ENCODE results near the gene PKD1L1.
"Not testable (repeated sequence)": the region's sequence is repeated elsewhere in the genome, so short reads cannot be mapped to it uniquely, and the experiment has no call there.

PKD1L1 gene

DNA sequence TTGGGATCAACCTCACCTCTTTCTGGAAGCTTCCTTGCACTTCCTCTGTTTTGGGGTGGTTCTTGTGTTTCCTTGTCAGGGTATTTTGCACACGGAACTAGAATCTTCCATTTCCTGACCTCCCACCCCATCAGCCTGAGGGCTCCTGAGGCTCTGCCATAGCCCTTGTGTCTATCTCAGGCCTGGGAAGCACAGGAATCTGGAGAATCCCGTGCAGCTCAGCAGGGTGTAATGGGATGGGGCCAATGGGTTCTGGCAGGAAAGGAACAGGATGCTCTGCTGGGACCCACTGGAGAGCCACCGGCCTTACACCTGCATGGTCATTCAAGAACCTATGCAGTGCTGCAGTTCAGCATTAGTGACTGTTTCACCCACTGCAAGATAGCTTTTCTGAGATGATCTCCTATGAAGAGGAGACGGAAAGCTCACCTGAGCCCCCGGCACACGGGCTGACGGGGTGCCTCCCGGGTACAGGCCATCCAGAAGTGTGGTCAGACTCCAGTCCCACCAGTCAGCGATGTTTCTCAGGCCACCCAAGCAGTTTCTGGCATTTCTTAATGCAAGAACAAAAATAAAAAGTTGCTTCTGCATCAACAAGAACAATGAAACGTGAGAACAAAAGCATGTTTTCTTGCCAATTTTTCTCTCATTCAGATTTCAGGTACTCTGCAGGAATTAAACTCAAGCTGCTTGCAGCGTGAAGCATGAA lies 133.2 kb downstream of the PKD1L1 start:
- no peak for DNase-seq

- no peak for DNase-seq
These were observed 134.5 kb downstream of the PKD1L1 start for GRCh38 chr7:47813620-47814260.

- no peak for DNase-seq
These were observed 135.7 kb downstream of the PKD1L1 start for GRCh38 chr7:47812429-47813136.

- no peak for DNase-seq
These were observed 136.5 kb downstream of the PKD1L1 start for GRCh38 chr7:47811632-47812380.

DNA sequence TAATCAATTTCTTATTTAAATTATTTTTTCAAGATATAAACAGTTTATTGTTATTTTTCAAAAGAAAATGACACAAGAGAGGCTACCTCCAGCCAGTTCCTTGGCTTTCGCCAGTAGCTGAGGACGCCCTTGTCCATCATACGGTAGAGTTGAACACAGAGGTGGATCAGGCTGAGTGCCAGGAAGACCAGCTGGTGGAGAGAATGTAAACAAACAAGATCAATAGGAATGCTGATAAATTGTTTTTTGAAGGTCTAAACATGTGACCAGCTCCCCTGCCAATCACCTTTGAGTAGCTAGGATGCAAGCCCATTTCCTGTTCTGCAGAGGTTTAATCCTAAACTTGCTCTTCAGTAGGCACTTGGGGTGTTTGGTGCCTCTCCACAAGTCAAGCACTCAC lies 138.9 kb downstream of the PKD1L1 start:
- no peak for DNase-seq

GRCh38 chr7:47808321-47808720 lies 139.9 kb downstream of the PKD1L1 start:
- no peak for DNase-seq

GRCh38 chr7:47807756-47808155 lies 140.5 kb downstream of the PKD1L1 start:
- DNase-seq, result no peak

DNA sequence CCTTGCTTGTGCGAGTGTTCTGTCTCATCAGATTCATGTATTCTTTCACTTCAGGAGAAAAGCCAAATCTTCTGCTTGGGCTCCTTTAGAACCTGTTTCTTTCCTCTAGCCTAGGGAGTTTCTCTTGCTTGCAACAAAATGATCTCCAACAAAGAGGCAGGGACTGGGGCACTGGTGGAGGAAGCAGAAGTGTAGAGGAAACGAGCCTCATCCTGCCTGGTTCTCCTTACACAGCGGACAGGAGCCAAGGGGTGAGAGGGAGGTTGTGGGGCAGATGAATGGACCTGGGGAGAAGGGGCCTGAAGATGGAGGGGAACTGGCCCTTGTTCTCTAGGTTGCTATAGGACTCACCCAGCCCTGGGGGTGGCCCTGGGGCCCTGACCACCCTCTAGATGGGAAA lies 141.1 kb downstream of the PKD1L1 start:
- no peak for DNase-seq

DNA sequence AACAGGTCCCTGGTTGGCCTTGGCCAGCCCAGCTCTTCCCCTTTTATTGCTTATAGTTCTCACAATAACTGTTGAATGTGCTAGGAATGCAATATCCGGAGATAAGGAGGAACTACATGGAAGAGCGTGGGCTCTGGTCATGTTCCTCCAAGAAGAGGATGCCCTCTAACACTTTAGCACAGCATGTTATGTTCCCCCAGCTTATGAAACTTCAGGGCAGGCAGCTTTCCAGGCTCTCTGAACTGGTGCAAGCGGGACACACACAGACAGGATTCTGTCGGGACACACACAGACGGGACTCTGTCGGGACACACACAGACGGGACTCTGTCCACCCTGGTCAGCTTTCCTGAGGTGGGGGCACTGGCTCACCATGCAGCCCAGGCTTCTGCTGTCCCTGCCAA lies 141.6 kb downstream of the PKD1L1 start:
- no peak for DNase-seq

DNA sequence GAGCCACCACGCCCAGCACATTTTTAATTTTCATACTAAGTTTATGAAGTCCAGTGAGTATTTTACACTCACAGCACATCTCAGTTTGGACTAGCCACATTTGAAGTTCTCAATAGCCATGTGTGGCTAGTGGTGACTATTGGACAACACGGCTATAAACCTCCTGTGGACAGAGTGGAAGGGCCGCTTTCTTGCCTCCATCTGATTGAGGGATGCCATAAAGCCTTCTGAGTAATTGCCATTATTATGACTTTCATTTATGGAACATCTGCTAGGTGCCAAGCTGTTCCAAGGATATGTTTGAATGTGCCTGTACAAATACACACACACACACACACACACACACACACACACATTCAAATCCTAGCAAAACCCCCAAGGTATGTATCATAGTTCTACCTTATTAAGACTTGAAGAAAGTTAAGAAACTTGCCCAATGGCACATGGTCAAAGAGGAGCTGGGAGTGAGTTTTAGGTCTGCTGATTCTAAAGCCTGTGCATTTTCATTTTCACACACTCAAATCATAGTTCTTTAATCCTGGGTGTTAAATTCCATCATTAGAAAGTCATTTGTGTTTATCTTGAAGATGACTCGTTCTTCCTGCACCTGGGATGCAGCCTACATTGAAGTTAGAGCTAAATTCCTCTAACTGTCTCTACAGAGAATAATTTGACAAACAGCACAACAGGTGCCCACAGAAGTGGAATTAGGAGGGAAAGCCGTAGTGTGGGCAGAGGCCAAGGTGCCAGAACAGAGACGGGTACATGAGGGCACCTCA lies 143.3 kb downstream of the PKD1L1 start:
- DNase-seq, result no peak

GRCh38 chr7:47803846-47804245 lies 144.4 kb downstream of the PKD1L1 start:
- DNase-seq, result no peak

DNA sequence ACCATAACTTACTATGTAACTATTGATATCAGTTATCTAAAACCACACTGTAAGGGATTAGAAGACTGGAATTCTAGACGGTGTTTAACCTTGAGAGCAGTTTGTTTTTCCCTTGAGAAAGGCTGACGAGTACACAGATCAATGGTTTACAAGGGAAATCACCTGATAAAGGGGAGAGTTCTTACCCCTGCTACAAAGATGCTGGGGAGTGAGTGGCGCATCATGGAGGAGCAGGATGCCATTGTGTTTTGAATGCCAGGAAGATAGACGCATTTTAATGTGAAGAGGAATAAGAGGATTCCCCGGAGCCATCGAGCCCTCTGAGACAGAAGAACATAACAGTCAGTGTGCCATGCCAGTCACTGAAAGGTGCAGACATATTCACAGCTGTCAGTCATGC lies 145.2 kb downstream of the PKD1L1 start:
- DNase-seq, result no peak

DNA sequence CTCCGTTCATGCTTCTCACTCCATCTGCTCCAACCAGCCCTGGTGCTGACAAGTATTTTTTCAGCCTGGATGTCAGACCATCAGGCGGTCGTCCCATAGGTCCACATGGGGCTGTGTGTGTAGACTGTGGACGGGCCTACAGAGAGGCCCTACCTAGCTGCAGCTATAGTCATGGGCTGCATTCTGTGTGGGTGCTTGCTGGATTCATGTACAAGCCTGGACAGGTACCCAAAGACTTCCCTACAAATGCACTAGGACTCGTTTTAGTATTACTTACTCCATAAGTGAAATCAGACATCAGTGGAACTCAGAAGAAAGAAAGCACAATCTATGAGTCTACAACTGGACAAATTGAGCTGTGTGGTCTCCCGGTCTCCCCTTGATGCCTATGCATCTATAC lies 146.8 kb downstream of the PKD1L1 start:
- no peak for DNase-seq

DNA sequence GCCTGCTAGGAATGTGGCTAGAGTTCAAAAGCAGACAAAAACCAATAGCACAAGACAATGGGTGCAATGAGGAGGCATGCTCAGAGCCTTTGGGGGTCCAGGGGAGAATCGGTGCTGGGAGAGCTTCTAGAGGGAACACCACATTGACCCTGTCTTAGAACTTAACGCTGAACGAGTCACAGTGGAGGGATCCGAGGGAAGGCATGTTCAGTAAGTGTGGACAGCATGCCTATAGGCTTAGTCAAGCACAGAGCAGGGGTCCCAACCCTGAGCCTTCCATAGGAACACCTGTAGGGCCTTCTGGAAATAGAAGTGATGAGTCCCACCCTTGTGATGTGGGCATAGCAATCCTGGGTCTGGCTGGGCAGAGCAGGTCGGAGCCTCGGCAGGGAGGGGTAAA lies 148.7 kb downstream of the PKD1L1 start:
- DNase-seq, result no peak

GRCh38 chr7:47796347-47796746 lies 151.9 kb downstream of the PKD1L1 start:
- DNase-seq, result no peak

GRCh38 chr7:47795631-47796030 lies 152.6 kb downstream of the PKD1L1 start:
- DNase-seq, result no peak

DNA sequence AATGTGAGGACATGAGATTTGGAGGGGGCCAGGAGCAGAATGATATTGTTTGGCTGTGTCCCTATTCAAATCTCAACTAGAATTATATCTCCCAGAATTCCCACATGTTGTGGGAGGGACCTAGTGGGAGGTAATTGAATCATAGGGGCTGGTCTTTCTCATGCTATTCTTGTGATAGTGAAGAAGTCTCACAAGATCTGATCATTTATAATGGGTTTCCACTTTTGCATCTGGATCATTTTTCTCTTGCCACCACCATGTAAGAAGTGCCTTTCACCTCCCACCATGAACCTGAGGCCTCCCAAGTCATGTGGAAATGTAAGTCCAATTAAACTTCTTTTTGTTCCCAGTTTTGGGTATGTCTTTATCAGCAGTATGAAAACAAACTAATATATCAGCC lies 153.1 kb downstream of the PKD1L1 start:
- DNase-seq, result not testable (repeated sequence)

GRCh38 chr7:47794016-47794415 lies 154.2 kb downstream of the PKD1L1 start:
- DNase-seq, result no peak

GRCh38 chr7:47793186-47793585 lies 155.1 kb downstream of the PKD1L1 start:
- DNase-seq, result not testable (repeated sequence)

- DNase-seq, result no peak
These were observed 155.6 kb downstream of the PKD1L1 start for GRCh38 chr7:47792521-47793121.

- no peak for DNase-seq
These were observed 156.6 kb downstream of the PKD1L1 start for GRCh38 chr7:47791682-47792081.

DNA sequence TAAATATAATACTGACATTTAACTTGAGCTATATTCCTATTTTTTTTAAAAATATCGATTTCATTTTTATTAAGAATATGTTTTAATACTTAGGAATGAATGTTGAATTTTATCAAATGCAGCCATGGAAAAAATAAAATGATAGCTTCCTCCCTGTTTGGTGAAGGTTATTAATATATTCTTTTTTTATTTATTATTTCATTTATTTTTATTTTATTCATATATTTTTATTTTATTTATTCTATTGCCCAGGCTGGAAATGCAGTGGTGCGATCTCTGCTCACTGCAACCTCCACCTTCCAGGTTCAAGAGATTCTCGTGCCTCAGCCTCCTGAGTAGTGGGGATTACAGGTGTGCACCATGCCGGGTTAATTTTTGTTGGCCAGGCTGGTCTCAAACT lies 160.2 kb downstream of the PKD1L1 start:
- no peak for DNase-seq
